HG03108 (cell line): ENCODE results near the gene NDUFAF3.
"Not testable (repeated sequence)": the region's sequence is repeated elsewhere in the genome, so short reads cannot be mapped to it uniquely, and the experiment has no call there.

Source experiments
- ATAC-seq: cut with Tn5 transposase; IDR thresholded peaks from one replicate; pipeline ENCODE4 v1.9.1; 2021; ENCODE audit warnings: moderate library complexity; ENCODE audit not compliant: unreplicated experiment

Gene NDUFAF3

DNA sequence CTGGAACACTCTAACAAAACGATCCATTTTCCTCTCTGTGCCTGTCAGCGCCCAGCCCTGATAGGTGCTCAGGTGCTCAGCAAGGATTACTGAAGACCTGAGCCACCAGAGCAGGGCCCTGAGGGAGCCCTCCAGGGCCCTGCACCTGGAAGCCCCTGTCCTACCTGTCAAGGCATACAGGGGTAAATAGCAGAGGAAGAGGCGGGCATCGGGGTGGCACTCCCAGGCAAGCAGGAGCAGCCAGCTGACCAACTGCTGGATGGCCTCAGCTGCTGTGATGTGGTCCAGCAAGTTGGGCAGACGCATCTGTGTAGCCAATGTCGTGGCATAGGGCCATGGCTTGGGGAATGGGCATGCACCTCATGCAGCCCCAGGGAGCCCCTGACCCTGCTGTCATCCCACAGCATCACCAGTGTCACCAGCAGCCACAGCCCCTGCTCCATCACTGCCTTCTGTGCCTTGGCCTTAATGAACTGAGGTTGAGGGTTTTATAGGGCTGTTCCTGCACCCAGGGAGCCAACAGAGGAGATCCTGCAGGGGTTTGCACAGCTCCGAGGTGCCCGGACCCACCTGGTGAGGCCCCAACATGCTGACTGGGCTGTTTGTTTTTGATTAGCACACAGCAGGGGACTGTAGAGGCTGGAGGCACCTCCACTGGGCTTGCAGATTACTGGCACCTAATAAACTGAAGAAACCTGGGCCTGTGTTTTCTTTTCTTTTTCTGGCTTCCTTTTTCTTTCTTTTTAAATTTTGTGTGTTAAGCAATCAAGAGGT, 22.6 kb upstream of the NDUFAF3 start:
- ATAC-seq: no peak

DNA sequence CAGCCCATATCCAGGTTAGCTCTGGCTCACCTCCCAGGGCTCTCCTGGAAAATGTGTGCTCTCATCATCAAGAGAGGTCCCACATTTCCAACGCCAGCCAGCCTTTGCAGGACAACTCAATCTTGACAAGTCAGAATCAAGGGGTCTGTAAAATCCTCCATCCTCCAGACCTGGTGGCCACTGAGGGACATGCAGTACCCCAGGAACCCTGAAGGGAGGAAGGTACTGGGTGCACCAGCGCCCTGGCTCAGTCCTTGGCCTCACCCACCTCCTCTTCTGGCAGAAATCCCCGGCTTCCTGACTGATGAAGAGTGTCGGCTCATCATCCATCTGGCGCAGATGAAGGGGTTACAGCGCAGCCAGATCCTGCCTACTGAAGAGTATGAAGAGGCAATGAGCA, 20.8 kb upstream of the NDUFAF3 start:
- no peak for ATAC-seq

DNA sequence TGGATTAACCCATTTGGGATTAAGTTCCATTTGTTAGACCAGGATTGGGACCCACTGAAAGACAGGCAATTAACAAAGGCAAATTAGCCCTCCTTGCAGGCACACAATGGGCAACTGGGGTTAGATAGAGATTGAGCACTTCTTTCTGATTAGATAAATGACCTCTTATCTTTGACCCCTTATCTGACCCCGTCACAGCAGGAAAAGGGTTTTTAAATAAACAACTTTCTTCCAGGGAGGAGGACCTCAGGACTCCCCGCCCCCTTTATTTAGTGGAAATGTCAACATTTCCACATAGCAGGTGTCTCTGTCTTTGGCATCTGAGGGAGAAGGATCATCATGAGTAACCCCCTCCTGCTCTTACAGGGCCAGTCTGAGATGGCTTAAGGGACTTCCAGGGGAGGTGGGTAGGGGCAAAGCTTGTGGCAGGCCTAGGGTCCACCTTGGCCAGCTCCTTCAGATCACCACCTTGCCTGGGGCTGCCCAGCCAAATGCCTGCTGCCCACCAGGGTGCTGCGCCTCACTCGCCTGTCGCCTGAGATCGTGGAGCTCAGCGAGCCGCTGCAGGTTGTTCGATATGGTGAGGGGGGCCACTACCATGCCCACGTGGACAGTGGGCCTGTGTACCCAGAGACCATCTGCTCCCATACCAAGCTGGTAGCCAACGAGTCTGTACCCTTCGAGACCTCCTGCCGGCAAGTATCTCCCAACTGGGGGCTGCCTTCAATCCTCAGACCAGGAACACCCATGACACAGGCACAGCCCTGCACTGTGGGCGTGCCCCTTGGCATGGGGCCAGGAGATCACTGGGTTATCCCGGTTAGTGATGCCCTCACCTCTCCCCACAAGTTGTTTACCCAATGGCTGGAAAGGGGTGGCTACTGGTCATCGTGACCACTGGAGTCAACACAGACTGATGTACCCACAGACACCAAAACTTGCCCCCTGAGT, 17.3 kb upstream of the NDUFAF3 start:
- no peak for ATAC-seq

DNA sequence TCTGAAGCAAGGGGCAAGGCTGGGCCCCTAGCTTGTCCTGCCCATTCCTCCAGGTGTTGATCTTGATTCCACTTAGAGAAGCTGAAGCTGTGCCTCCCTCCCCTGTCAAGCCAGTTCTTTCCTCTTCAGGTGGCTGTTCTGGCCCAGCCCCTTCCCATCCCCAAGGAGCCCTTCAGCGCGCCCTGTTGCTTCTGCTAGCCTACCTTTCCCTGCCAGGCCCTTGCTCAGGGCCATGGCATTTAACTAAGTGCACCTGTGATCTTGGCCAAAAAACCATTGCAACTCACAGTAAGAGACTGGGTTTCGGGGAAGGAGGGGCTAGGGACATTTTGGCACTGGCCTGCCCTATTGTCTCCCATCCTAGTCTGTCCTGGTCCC, 16.6 kb upstream of the NDUFAF3 start:
- ATAC-seq: no peak

DNA sequence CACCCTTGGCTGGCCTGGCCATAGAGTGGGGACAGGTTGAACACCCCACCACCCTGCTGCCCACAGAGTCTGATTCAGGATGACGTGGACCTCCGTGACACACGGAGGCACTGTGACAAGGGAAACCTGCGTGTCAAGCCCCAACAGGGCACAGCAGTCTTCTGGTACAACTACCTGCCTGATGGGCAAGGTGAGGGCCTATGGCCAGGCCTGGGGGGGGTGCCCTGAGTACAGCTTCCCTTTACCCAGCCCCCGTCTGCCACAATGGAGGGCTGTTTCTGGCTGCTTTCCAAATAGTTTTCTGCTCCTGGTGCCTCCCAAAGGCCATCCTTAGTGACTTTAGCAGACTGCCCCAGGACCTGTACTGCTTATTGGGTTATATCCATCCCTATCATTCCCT, 15.9 kb upstream of the NDUFAF3 start:
- ATAC-seq: no peak

DNA sequence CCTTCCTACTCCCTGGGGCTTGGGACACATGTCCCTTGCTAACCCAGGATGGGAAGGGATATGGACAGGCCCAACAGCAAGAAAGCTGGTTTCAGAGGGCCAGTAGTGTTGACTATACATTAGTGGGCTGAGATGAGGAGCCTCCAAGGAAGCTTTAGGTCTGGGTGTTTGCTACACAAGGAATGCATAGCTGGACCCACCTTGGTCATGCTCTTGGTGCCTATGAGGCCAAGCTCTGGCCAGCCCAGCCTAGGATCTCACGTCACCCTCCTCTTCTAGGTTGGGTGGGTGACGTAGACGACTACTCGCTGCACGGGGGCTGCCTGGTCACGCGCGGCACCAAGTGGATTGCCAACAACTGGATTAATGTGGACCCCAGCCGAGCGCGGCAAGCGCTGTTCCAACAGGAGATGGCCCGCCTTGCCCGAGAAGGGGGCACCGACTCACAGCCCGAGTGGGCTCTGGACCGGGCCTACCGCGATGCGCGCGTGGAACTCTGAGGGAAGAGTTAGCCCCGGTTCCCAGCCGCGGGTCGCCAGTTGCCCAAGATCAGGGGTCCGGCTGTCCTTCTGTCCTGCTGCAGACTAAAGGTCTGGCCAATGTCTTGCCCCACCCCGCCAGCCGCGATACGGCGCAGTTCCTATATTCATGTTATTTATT, 15.4 kb upstream of the NDUFAF3 start:
- ATAC-seq: no peak

DNA sequence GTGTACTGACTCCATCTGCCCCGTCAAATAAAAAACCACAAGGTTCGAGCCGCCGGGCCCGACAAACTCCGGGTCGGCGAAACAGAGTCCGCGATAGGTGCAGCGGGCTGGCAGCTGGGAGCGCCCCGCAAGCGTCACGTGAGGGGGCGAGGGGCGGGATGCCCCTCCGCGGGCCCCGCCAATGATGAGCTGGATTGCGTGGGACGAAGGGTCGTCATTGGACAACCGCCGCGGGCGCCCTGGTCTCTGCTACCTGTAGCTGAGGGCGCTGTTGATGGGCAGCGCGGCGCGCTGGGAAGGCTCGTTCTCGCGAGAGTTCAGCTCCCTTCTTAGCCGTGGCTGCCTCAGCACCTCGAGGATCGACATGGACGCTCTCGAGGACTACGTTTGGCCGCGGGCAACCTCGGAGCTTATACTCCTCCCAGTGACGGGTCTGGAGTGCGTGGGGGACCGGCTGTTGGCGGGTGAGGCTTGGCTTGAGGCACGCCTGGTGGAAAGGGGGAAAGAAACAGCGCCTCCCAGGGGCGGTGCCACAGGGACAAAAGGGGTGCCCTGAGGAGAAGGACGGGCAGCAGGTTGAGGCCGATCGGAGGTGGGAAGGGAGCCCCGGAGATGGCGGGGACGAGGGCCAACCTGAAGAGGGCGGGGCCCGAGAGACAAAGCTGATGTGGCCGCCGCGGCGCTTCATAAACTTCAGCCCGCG, 14.7 kb upstream of the NDUFAF3 start, which contains the start of gene WDR6:
Gene WDR6 (plus strand): TSS at position 324 of the 703 bp plus-strand sequence. CDS start 41 bp downstream, at position 365.
- peak; percentile 88 for ATAC-seq

DNA sequence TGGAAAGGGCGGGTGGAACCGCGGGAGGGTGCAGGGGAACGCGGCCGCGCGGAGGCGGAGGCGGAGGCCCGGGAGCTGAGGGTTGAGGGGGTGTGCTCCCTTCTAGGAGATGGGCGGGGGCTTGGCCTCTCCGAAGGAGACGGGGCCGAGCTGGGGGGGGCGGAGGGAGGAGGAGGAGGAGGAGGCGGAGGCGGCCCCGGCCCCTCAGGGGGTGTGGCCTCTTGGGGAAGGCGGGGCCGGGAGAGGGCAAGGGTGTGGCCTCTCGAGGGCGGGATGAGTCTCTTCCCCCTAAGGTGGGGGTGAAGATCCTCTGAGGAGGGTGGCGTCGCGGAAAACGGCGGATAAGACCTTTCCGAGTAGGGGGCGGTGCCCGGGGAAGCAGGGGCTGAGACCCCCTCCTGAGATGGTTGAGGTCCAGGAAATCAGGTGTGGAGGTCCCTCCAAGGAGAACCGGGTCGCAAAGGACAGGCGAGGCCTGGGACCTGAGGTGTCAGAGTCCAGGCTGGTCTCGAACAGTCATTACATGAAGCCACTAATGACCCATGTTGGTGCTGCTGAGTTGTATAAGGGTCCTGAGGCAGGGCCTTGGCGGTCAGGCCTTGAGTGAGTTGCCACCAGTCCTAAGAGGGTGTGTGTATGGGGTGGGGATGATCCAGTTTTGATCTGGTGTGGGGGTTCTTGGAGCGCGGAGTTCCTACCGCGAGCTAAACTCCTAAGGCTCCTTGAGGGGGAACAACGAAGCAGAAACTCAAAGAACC, 14.0 kb upstream of the NDUFAF3 start:
- ATAC-seq: peak; percentile 37

DNA sequence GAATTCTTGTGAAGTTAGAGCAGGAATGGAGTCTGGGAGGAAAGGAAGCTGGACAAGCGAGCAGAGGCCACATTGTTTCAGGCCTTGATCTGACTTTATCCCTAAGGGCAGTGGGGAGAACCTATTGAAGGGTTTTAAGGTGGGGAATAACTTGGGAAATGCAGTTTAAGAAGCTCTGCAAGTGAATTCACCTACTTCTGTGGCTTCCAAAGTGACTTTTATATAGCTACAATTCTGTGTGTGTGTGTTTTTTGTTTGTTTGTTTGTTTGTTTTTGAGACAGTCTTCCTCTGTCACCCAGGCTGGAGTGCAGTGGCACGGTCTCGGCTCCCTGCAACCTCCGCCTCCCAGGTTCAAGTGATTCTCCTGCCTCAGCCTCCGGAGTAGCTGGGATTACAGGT, 13.3 kb upstream of the NDUFAF3 start:
- ATAC-seq: not testable (repeated sequence)

DNA sequence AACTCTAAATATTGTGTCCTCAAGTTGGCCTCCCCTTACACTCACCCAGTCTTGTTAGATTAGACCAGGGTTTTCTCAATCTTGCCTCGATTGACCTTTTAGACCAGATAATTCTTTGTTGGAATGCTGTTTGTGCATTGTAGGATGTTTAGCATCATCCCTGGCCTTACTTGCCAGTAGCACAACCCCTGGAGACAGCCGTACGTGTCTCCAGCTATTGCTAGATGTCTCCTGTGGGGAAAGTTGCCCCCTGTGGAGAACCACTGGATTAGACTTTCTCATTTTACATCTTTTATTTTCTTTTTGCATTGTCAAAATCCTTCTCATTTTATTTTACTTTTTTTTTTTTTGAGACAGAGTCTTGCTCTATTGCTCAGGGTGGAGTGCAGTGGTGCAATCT, 12.5 kb upstream of the NDUFAF3 start:
- ATAC-seq: no peak

DNA sequence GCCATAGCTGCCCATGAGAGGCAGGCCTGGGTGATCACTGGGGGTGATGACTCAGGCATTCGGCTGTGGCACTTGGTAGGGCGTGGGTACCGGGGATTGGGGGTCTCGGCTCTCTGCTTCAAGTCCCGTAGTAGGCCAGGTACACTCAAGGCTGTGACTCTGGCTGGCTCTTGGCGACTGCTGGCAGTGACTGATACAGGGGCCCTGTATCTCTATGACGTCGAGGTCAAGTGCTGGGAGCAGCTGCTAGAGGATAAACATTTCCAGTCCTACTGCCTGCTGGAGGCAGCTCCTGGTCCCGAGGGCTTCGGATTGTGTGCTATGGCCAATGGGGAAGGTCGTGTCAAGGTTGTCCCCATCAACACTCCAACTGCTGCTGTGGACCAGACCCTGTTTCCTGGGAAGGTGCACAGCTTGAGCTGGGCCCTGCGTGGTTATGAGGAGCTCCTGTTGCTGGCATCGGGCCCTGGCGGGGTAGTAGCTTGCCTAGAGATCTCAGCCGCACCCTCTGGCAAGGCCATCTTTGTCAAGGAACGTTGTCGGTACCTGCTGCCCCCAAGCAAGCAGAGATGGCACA, 9.4 kb upstream of the NDUFAF3 start:
- ATAC-seq: no peak

DNA sequence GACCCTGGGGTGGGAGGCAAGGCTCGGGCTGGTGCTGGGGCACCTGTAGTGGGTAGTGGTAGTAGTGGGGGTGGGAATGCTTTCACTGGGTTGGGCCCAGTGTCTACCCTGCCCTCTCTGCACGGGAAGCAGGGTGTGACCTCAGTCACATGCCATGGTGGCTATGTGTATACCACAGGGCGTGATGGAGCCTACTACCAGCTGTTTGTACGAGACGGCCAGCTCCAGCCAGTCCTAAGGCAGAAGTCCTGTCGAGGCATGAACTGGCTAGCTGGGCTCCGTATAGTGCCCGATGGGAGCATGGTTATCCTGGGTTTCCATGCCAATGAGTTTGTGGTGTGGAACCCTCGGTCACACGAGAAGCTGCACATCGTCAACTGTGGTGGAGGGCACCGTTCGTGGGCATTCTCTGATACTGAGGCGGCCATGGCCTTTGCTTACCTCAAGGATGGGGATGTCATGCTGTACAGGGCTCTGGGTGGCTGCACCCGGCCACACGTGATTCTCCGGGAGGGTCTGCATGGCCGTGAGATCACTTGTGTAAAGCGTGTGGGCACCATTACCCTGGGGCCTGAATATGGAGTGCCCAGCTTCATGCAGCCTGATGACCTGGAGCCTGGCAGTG, 8.7 kb upstream of the NDUFAF3 start:
- no peak for ATAC-seq

DNA sequence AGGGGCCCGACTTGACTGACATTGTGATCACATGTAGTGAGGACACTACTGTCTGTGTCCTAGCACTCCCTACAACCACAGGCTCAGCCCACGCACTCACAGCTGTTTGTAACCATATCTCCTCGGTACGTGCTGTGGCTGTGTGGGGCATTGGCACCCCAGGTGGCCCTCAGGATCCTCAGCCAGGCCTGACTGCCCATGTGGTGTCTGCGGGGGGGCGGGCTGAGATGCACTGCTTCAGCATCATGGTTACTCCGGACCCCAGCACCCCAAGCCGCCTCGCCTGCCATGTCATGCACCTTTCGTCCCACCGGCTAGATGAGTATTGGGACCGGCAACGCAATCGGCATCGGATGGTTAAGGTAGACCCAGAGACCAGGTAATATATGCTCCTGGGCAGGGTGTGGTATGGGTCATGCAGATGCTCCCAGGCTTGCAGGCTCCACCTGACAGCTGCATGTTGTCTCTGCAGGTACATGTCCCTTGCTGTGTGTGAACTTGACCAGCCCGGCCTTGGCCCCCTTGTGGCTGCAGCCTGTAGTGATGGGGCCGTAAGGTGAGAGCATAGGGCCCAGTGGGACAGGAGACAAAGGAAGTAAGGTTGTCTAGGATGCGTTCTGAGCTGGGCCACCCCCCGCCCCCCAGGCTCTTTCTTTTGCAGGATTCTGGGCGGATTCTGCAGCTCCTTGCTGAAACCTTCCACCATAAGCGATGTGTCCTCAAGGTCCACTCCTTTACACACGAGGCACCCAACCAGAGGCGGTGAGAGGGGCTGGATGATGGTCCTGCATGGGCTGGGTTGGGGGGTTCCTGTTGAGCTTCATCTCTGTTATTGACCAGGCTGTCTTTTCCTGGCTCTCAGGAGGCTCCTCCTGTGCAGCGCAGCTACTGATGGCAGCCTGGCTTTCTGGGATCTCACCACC, 7.9 kb upstream of the NDUFAF3 start:
- no peak for ATAC-seq

DNA sequence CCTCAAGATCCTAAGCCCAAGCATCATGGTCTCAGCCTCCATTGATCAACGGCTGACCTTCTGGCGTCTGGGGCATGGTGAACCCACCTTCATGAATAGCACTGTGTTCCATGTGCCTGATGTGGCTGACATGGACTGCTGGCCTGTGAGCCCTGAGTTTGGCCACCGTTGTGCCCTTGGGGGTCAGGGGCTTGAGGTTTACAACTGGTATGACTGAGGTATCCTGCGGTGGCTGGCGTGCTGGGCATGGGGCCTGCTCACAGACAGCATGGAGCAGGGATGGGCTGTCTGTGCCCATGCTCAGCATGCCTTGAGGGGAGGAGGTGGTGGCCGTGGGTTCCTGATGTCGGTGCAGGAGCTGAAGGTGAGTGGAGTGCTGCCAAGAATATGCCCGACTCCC, 6.8 kb upstream of the NDUFAF3 start:
- no peak for ATAC-seq

DNA sequence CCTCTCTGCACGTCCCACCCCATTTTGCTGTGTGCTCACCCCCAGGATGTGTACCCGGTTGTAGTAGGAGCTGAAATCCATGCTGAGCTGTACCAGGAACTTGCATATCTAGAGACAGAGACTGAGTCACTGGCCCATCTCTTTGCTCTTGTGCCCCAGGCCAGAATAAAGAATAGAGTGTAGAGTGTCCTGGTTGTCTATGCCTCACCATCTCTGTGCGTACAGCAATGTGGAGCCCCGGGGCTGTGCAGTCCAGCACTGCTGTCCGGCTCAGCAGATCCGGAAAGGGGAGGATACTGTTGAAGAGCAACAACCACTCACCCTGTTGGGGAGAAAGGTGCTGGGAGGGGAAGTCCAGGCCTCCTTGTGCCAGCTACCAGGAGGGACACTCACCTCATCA, 6.2 kb upstream of the NDUFAF3 start:
- ATAC-seq: no peak

DNA sequence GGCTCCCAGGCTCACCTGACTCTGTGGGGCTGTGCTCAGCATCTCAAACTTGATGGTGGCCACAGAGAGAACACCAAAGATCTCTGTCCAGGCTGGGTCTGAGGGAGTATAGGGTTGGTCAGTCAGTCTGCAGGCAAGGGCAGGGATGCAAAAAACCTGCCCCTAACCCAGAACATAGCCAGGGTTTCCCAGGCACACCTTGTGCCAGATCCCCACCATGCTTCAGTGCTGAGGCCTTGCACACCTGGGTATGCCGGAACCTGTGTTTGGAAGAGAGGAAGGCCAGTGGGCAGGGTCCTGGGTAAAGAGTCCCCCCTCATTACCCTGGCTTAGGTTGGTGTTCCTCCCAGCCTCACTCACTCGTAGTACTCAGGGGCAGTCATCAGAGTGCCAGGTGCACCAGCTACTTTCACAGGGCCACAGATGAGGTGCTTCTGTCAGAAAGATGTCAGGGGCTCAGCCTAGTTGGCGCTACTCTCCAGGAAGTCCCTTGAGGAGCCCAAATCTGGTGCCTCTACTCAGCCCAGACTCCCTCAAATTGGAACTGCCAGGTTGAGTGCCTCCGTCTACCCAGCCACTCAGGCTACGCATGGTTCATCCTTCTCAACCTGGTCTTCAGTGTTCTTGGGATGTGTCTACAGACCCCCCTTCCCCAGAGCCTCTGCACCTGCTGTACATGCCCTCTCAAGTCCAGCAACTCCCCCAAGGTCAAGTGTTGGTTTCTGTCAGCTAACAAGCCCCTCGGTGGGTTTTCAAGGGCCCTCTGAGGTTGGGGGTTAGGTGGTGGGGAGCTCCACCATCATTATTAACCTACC, 5.3 kb upstream of the NDUFAF3 start:
- ATAC-seq: no peak

DNA sequence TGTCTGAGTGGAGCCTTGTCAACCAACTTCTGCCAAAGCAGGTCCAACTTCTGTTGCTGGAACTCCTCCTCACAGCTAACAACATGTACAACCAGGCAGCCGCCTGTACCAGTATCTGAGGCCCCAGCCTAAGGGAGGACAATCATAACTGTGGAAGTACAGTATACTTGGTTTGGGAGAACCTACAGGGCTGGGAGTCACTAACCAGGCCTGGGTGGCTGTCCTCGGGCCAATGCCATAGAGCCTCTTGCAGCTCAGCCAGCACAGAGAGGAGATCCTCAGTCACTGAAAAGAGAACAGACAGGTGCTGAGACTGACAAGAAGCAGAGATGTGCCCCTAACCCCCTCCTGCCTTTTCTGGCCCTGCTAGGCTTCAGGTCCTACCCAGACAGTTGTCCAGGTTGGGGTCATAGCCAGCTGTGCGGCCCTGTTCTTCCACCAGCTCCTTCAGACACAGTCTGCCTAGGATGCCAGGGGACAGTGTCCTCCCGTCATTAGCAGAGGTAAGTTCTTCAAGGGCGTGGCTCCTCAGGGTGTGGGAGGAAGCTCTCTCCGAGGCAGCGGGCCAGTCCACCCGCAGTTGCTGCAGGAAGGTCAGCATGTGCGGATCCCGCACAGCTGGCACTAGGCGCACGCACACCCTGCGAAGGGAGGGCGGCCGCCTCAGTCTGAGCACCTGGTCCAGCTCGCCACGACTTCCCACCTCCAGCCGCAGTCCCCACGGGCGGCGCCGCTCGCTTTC, 4.5 kb upstream of the NDUFAF3 start:
- ATAC-seq: no peak
